Measurements from ENCODE around the gene ART3. TPM values are rescaled to one million over a fixed set of nuclear protein-coding genes. Genes with fewer than 3 reads are reported as not detected.

The ART3 gene
- total RNA-seq, 1 experiment from 2014 or later: not detected

GRCh38 chr4:76127754-76128153, 53.2 kb downstream of the ART3 start:
- BruUV-seq (replicated peaks): no TSS peak
- H3K27ac ChIP-seq (ENCODE audit: low read depth, low read length, poor library complexity, severe bottlenecking): no peak overlapping the region
- no peaks in the 10 kb centered on the region for H3K4me1 ChIP-seq (ENCODE audit: insufficient read depth, low read length, poor library complexity, severe bottlenecking)
- no peak for TF ChIP-seq CTCF (conservative IDR thresholded peaks at IDR 0.05; ENCODE audit: low read depth, low read length)
- TF ChIP-seq EZH2 (IDR thresholded peaks at IDR 0.05; ENCODE audit: borderline replicate concordance, low read depth, low read length, poor library complexity, severe bottlenecking): no peak
- no peak for DNase-seq (ENCODE audit: low spot score)
- no peak overlapping the region for H3K4me3 ChIP-seq (ENCODE audit: low read depth, low read length, poor library complexity, severe bottlenecking)
- ChIA-PET POLR2A (ENCODE audit: low non-redundant PET) (no interaction called here), CTCF (no interaction called here)
- intact Hi-C loops (cut with micrococcal nuclease; ENCODE audit: unreplicated experiment): no loop called here
- peaks cover 14% of the 10 kb centered on the region for H3K36me3 ChIP-seq (ENCODE audit: insufficient read depth, low read length, poor library complexity, severe bottlenecking)
- no peaks in the 10 kb centered on the region for H3K27me3 ChIP-seq (replicated peaks; ENCODE audit: insufficient read depth, low read depth, low read length, poor library complexity)
- no peaks in the 10 kb centered on the region for H3K9me3 ChIP-seq (ENCODE audit: low read depth, low read length, poor library complexity, severe bottlenecking)

GRCh38 chr4:76141241-76141640, 66.7 kb downstream of the ART3 start:
- BruUV-seq (replicated peaks): no TSS peak

GRCh38 chr4:76144546-76144945, 70.0 kb downstream of the ART3 start:
- H3K36me3 ChIP-seq (ENCODE audit: insufficient read depth, low read length, poor library complexity, severe bottlenecking): peaks cover 21% of the 10 kb centered on the region
- H3K27ac ChIP-seq (ENCODE audit: low read depth, low read length, poor library complexity, severe bottlenecking): no peak overlapping the region
- POLR2A ChIA-PET (ENCODE audit: low non-redundant PET): no interaction called here
- DNase-seq (ENCODE audit: low spot score): no peak
- CTCF ChIA-PET: no interaction called here
- H3K9me3 ChIP-seq (ENCODE audit: low read depth, low read length, poor library complexity, severe bottlenecking): no peaks in the 10 kb centered on the region
- peaks cover 6% of the 10 kb centered on the region for H3K4me1 ChIP-seq (ENCODE audit: insufficient read depth, low read length, poor library complexity, severe bottlenecking)
- TF ChIP-seq EZH2 (IDR thresholded peaks at IDR 0.05; ENCODE audit: borderline replicate concordance, low read depth, low read length, poor library complexity, severe bottlenecking) (no peak), CTCF (conservative IDR thresholded peaks at IDR 0.05; ENCODE audit: low read depth, low read length) (no peak)
- no TSS peak for BruUV-seq (replicated peaks)
- H3K4me3 ChIP-seq (ENCODE audit: low read depth, low read length, poor library complexity, severe bottlenecking): no peak overlapping the region
- intact Hi-C loops (cut with micrococcal nuclease; ENCODE audit: unreplicated experiment): no loop called here
- H3K27me3 ChIP-seq (replicated peaks; ENCODE audit: insufficient read depth, low read depth, low read length, poor library complexity): no peaks in the 10 kb centered on the region

More at GRCh38 chr4:76141241-76141640, 66.7 kb downstream of the ART3 start:
- CTCF ChIA-PET: no interaction called here
- no peaks in the 10 kb centered on the region for H3K9me3 ChIP-seq (ENCODE audit: low read depth, low read length, poor library complexity, severe bottlenecking)
- POLR2A ChIA-PET (ENCODE audit: low non-redundant PET): no interaction called here
- no peaks in the 10 kb centered on the region for H3K4me1 ChIP-seq (ENCODE audit: insufficient read depth, low read length, poor library complexity, severe bottlenecking)
- no peak for DNase-seq (ENCODE audit: low spot score)
- H3K27ac ChIP-seq (ENCODE audit: low read depth, low read length, poor library complexity, severe bottlenecking): no peak overlapping the region
- H3K36me3 ChIP-seq (ENCODE audit: insufficient read depth, low read length, poor library complexity, severe bottlenecking): peaks cover 26% of the 10 kb centered on the region
- TF ChIP-seq CTCF (conservative IDR thresholded peaks at IDR 0.05; ENCODE audit: low read depth, low read length): no peak
- TF ChIP-seq EZH2 (IDR thresholded peaks at IDR 0.05; ENCODE audit: borderline replicate concordance, low read depth, low read length, poor library complexity, severe bottlenecking): no peak
- H3K27me3 ChIP-seq (replicated peaks; ENCODE audit: insufficient read depth, low read depth, low read length, poor library complexity): no peaks in the 10 kb centered on the region
- H3K4me3 ChIP-seq (ENCODE audit: low read depth, low read length, poor library complexity, severe bottlenecking): no peak overlapping the region
- intact Hi-C loops (cut with micrococcal nuclease; ENCODE audit: unreplicated experiment): no loop called here
